Measurements from ENCODE around the gene GFPT1. TPM values are rescaled to one million over a fixed set of nuclear protein-coding genes. Genes with fewer than 3 reads are reported as not detected.

The GFPT1 gene
- total and polyA plus RNA-seq, 9 of the 15 experiments (the other 6 are each of a cell fraction or from before 2014, with no cell fraction given): 6.6 to 38.3 (median 15.9) TPM

DNA sequence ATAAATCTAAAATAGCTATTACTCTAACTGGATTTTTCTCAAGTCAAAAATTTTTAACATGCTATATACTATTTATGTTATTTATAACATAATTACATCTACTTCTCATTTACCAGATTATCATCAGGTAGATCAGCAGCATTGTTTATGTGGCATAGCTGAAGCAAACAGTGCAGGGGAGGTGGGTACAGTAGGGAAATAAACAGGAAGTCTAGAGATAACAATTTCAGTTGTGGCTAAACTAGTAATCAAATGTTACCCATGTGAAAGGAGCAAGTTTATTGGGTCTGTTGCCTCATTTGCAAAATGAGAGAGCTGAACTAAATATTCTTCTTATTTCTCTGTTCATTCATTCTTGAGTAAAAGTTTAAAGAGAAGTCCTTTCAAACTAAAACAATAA, 27.7 kb downstream of the GFPT1 start:
- no peaks in the 10 kb centered on the region for H4K20me1 ChIP-seq (replicated peaks; ENCODE audit: control insufficient read depth, insufficient read depth, low read length)
- FAIRE-seq (no peak), ATAC-seq (no peak), DNase-seq (ENCODE audit: extremely low read depth in 1 of 4, low spot score in 3 of 4) (no peak)
- H3K27ac ChIP-seq (ENCODE audit: extremely low read depth, low read depth, low read length): no peak overlapping the region
- H3K4me2 ChIP-seq (ENCODE audit: insufficient read depth, low read length): no peak overlapping the region
- H3K27me3 ChIP-seq (ENCODE audit: control insufficient read depth in 2 of 2, insufficient read depth in 2 of 2, low read length in 2 of 2): no peaks in the 10 kb centered on the region
- H3K79me2 ChIP-seq (ENCODE audit: control insufficient read depth, insufficient read depth, low read length): no peaks in the 10 kb centered on the region; the same call in 2 of the 3 replicates
- H3K9ac ChIP-seq (ENCODE audit: insufficient read depth in 1 of 2, low read depth in 2 of 2, low read length in 2 of 2): no peak overlapping the region
- H3K36me3 ChIP-seq (ENCODE audit: control insufficient read depth, insufficient read depth, low read length): peaks cover 79% of the 10 kb centered on the region
- H3K4me1 ChIP-seq (replicated peaks in 1 of 2; ENCODE audit: control insufficient read depth in 2 of 2, insufficient read depth in 2 of 2, low read length in 2 of 2): no peaks in the 10 kb centered on the region
- no peaks in the 10 kb centered on the region for H3K9me3 ChIP-seq (replicated peaks; ENCODE audit: control insufficient read depth, insufficient read depth, low read depth, low read length)
- in situ Hi-C loops (cut with MboI): no loop called here
- BruUV-seq (replicated peaks): no TSS peak
- H2AFZ ChIP-seq (ENCODE audit: low read depth, low read length): no peak overlapping the region
- ChIA-PET CTCF (ENCODE audit: low intra/inter-chr PET ratio) (no interaction called here), POLR2A (interaction anchor here (0.6 to 1.7 kb wide), 4 partner anchors 10 to 22 kb away, joined by 3 to 6 read pairs (median 4); no protein-coding TSS in a partner anchor)
- no peak for TF ChIP-seq TGIF2 (CRISPR knock-in tag; IDR thresholded peaks at IDR 0.05)
- TF ChIP-seq, protein P1, sequence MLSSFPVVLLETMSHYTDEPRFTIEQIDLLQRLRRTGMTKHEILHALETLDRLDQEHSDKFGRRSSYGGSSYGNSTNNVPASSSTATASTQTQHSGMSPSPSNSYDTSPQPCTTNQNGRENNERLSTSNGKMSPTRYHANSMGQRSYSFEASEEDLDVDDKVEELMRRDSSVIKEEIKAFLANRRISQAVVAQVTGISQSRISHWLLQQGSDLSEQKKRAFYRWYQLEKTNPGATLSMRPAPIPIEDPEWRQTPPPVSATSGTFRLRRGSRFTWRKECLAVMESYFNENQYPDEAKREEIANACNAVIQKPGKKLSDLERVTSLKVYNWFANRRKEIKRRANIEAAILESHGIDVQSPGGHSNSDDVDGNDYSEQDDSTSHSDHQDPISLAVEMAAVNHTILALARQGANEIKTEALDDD (IDR thresholded peaks at IDR 0.05): no peak
- TF ChIP-seq, protein P2, sequence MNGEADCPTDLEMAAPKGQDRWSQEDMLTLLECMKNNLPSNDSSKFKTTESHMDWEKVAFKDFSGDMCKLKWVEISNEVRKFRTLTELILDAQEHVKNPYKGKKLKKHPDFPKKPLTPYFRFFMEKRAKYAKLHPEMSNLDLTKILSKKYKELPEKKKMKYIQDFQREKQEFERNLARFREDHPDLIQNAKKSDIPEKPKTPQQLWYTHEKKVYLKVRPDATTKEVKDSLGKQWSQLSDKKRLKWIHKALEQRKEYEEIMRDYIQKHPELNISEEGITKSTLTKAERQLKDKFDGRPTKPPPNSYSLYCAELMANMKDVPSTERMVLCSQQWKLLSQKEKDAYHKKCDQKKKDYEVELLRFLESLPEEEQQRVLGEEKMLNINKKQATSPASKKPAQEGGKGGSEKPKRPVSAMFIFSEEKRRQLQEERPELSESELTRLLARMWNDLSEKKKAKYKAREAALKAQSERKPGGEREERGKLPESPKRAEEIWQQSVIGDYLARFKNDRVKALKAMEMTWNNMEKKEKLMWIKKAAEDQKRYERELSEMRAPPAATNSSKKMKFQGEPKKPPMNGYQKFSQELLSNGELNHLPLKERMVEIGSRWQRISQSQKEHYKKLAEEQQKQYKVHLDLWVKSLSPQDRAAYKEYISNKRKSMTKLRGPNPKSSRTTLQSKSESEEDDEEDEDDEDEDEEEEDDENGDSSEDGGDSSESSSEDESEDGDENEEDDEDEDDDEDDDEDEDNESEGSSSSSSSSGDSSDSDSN (IDR thresholded peaks at IDR 0.05; ENCODE audit: borderline replicate concordance in 1 of 2, low read depth in 2 of 2, low read length in 2 of 2): no peak
- no peak for TF ChIP-seq TEAD4 (IDR thresholded peaks at IDR 0.05; ENCODE audit: low read length)
- TF ChIP-seq TEAD4 (CRISPR knock-in tag; IDR thresholded peaks at IDR 0.05; ENCODE audit: borderline replicate concordance): no peak
- no peak for TF ChIP-seq MTA3 (IDR thresholded peaks at IDR 0.05; ENCODE audit: borderline replicate concordance)
- TF ChIP-seq, protein P3, sequence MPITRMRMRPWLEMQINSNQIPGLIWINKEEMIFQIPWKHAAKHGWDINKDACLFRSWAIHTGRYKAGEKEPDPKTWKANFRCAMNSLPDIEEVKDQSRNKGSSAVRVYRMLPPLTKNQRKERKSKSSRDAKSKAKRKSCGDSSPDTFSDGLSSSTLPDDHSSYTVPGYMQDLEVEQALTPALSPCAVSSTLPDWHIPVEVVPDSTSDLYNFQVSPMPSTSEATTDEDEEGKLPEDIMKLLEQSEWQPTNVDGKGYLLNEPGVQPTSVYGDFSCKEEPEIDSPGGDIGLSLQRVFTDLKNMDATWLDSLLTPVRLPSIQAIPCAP (CRISPR knock-in tag; IDR thresholded peaks at IDR 0.05; ENCODE audit: borderline replicate concordance): no peak
- TF ChIP-seq ZSCAN29 (IDR thresholded peaks at IDR 0.05): no peak
- TF ChIP-seq, protein P4, sequence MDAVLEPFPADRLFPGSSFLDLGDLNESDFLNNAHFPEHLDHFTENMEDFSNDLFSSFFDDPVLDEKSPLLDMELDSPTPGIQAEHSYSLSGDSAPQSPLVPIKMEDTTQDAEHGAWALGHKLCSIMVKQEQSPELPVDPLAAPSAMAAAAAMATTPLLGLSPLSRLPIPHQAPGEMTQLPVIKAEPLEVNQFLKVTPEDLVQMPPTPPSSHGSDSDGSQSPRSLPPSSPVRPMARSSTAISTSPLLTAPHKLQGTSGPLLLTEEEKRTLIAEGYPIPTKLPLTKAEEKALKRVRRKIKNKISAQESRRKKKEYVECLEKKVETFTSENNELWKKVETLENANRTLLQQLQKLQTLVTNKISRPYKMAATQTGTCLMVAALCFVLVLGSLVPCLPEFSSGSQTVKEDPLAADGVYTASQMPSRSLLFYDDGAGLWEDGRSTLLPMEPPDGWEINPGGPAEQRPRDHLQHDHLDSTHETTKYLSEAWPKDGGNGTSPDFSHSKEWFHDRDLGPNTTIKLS (IDR thresholded peaks at IDR 0.05; ENCODE audit: borderline replicate concordance, low read depth): no peak
- no peak for TF ChIP-seq STAT5B (CRISPR knock-in tag; IDR thresholded peaks at IDR 0.05)
- TF ChIP-seq ZNF133 (CRISPR knock-in tag; IDR thresholded peaks at IDR 0.05): no peak
- TF ChIP-seq, protein P5, sequence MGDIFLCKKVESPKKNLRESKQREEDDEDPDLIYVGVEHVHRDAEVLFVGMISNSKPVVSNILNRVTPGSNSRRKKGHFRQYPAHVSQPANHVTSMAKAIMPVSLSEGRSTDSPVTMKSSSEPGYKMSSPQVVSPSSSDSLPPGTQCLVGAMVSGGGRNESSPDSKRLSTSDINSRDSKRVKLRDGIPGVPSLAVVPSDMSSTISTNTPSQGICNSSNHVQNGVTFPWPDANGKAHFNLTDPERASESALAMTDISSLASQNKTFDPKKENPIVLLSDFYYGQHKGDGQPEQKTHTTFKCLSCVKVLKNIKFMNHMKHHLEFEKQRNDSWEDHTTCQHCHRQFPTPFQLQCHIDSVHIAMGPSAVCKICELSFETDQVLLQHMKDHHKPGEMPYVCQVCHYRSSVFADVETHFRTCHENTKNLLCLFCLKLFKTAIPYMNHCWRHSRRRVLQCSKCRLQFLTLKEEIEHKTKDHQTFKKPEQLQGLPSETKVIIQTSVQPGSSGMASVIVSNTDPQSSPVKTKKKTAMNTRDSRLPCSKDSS (IDR thresholded peaks at IDR 0.05; ENCODE audit: low read depth, partially characterized antibody): no peak
- H3K9me1 ChIP-seq (ENCODE audit: control insufficient read depth, insufficient read depth, low read length): no peaks in the 10 kb centered on the region
- H3K4me3 ChIP-seq: no peak overlapping the region
- intact Hi-C loops (cut with micrococcal nuclease): no loop called here
